Common myeloid progenitor, CD34-positive (primary cell): ENCODE results near the gene BRWD1.
"Not testable (repeated sequence)": the region's sequence is repeated elsewhere in the genome, so short reads cannot be mapped to it uniquely, and the experiment has no call there.

Experiments
- CTCF ChIA-PET: fragments of 350-600 bp; sonication (Branson Sonifier 250); formaldehyde crosslinking; loops from one replicate; lab custom pipeline; 2021; ENCODE audit warnings: antibody characterized with exemption; lab: Charles Lee
- POLR2A ChIA-PET: fragments of 350-600 bp; sonication (Branson Sonifier 250); formaldehyde crosslinking; loops from one replicate; lab custom pipeline; 2021; ENCODE audit warnings: antibody characterized with exemption; lab: Charles Lee
- DNase-seq, 3 donors: peaks; one replicate each; pipeline versions ENCODE4 v3.0.0 to v3.0.0-alpha.2; 2013
- H3K27ac ChIP-seq, 2 experiments: 1 replicate in 1 of 2; 2 replicates in 1 of 2; pipeline ENCODE4 v1.7.0; 2013; ENCODE audit warnings: inconsistent platforms in 2 of 2, low read length in 2 of 2, mild to moderate bottlenecking in 2 of 2, low read depth in 1 of 2, moderate library complexity in 1 of 2; ENCODE audit not compliant: severe bottlenecking in 2 of 2, insufficient read depth in 1 of 2, poor library complexity in 1 of 2
- H3K27me3 ChIP-seq, 5 experiments: replicated peaks in 2 of 5; 1 replicate in 3 of 5; 2 replicates in 2 of 5; pipeline versions ENCODE4 v1.6.1 to v1.7.0; 2013; ENCODE audit warnings: low read length in 4 of 5, mild to moderate bottlenecking in 2 of 5, moderate library complexity in 2 of 5, inconsistent platforms in 1 of 5; ENCODE audit not compliant: insufficient read depth in 5 of 5, control insufficient read depth in 4 of 5
- H3K36me3 ChIP-seq, 4 experiments: 1 replicate in 2 of 4; 2 replicates in 2 of 4; pipeline versions ENCODE4 v1.6.1 to v1.7.0; 2013; ENCODE audit warnings: low read length in 3 of 4, control low read depth in 1 of 4, mild to moderate bottlenecking in 1 of 4; ENCODE audit not compliant: control insufficient read depth in 4 of 4, insufficient read depth in 4 of 4
- H3K4me1 ChIP-seq, 4 experiments: 1 replicate in 3 of 4; 2 replicates in 1 of 4; pipeline versions ENCODE4 v1.6.1 to v1.7.1; 2013; ENCODE audit warnings: low read length in 3 of 4, mild to moderate bottlenecking in 3 of 4, control low read depth in 1 of 4, inconsistent platforms in 1 of 4, moderate library complexity in 1 of 4; ENCODE audit not compliant: control insufficient read depth in 4 of 4, insufficient read depth in 4 of 4; ENCODE audit errors: control extremely low read depth in 1 of 4
- H3K4me3 ChIP-seq, 7 experiments: 1 replicate in 4 of 7; 2 replicates in 3 of 7; pipeline versions ENCODE4 v1.5.1 to v1.7.0; 2013; ENCODE audit warnings: mild to moderate bottlenecking in 7 of 7, low read length in 6 of 7, moderate library complexity in 6 of 7, inconsistent platforms in 2 of 7, low read depth in 2 of 7, control low read depth in 1 of 7; ENCODE audit not compliant: insufficient read depth in 4 of 7, control insufficient read depth in 1 of 7; ENCODE audit errors: extremely low read depth in 1 of 7
- H3K9me3 ChIP-seq, 5 experiments: 1 replicate in 4 of 5; 2 replicates in 1 of 5; pipeline versions ENCODE4 v1.6.1 to v1.7.1; 2013; ENCODE audit warnings: low read length in 4 of 5, mild to moderate bottlenecking in 2 of 5, inconsistent platforms in 1 of 5, low read depth in 1 of 5, moderate library complexity in 1 of 5; ENCODE audit not compliant: control insufficient read depth in 4 of 5, insufficient read depth in 2 of 5; ENCODE audit errors: control extremely low read depth in 1 of 5
- WGBS: methylation state at CpG from one replicate; pipeline ENCODE4 v1.1.5; 2013; ENCODE audit not compliant: insufficient coverage; 5-methylcytosine and 5-hydroxymethylcytosine counted together

BRWD1 gene

DNA sequence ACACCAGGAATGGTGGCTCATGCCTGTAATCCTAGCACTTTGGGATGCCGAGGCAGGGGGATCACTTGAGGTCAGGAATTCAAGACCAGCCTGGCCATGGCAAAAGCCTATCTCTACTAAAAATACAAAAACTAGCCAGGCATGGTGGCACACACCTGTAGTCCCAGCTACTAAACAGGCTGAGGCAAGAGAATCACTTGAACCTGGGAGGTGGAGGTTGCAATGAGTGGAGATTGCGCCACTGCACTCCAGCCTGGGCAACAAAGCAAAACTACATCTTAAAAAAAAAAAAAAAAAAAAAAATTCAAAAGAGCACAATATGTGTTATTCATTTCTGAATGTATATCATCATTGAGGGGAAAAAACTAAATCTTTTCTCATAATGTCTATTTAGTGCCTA lies 92.6 kb downstream of the BRWD1 start:
- DNase-seq, H3K27ac ChIP-seq, H3K4me1 ChIP-seq, CTCF ChIA-PET, POLR2A ChIA-PET, H3K27me3 ChIP-seq, H3K9me3 ChIP-seq, H3K4me3 ChIP-seq: not testable (repeated sequence)
- no CpG with 5 or more reads among the region's 2 CpGs for WGBS
- H3K36me3 ChIP-seq = peaks cover 9 to 61% (median 29%) of the 10 kb centered on the region in 4 experiments

GRCh38 chr21:39220150-39220549 lies 93.3 kb downstream of the BRWD1 start:
- no peak for DNase-seq
- ChIA-PET POLR2A (no interaction called here), CTCF (interaction anchor here (0.8 to 1.4 kb wide), 2 partner anchors 14 to 15 kb away, joined by 3 to 4 read pairs; no protein-coding TSS in a partner anchor)
- H3K36me3 ChIP-seq = peaks cover 11 to 68% (median 33%) of the 10 kb centered on the region in 4 experiments
- no peaks in the 10 kb centered on the region for H3K4me1 ChIP-seq
- H3K27ac ChIP-seq = no peak overlapping the region
- no peak overlapping the region for H3K4me3 ChIP-seq
- 86% methylated on average over 2 of the region's 3 CpGs for WGBS
- H3K27me3 ChIP-seq = no peaks in the 10 kb centered on the region
- peaks cover 0 to 1% (median 0%) of the 10 kb centered on the region in 5 experiments for H3K9me3 ChIP-seq

DNA sequence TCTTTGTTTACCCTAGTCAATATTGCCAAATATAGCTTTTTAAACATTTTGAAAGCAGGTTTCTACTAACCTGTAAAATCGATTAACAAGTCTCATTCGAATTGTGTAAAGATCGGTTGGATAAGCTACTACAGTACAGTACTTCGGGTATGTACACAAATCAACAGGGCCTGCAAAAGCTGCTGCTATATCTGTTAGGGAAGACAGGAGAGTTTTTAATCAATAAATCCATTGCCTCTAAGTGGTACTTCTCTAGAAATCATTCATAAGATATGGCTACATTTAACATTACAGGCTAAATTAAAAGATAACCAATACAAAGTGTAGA lies 95.4 kb downstream of the BRWD1 start:
- Histone ChIP-seq H3K27me3 (no peaks in the 10 kb centered on the region), H3K4me3 (no peak overlapping the region), H3K36me3 (peaks cover 9 to 58% (median 29%) of the 10 kb centered on the region in 4 experiments), H3K9me3 (peaks cover 0 to 1% (median 0%) of the 10 kb centered on the region in 5 experiments), H3K27ac (no peak overlapping the region), H3K4me1 (no peaks in the 10 kb centered on the region)
- CTCF ChIA-PET = interaction anchor here (1.7 kb wide), 1 partner anchor 20 kb away, joined by 7 read pairs; no protein-coding TSS in a partner anchor
- 100% methylated on average over 3 of the region's 4 CpGs for WGBS
- POLR2A ChIA-PET = interaction anchor here (1.0 kb wide), 1 partner anchor 13 kb away, joined by 3 read pairs; no protein-coding TSS in a partner anchor
- DNase-seq = no peak

DNA sequence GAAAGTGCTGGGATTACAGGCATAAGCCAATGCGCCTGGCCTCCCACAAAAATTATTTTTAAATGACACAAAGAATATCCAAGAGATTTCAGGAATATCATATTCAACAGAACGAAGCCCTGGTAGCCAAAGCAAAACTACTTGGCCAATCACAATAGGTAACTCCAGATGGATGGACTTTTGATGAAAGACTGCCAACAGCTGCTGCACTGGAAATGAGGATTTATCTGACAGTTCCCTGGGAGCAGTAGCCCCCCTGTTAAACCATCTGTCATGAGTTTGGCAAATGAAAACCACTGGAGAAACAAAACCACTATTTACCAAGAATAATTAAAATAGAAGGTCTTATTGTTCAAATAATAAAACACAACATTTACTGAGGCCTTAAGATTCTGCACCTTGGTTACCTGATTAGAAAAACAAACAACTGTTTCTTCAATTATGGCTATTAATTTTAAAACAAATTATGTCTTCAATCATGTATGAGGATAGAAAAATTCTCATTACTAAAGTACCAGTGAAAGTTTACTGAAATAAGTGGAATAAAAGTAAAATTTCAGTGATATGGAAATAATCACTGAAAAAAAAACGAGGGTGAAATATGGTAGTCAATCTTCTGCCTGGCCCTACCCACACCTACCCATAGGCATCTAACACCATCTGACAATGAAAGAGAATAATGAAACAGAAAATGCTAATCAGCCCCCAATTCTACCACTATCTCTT lies 95.9 kb downstream of the BRWD1 start:
- Histone ChIP-seq H3K4me3 (no peak overlapping the region), H3K27me3 (no peaks in the 10 kb centered on the region), H3K9me3 (peaks cover 0 to 1% (median 0%) of the 10 kb centered on the region in 5 experiments), H3K4me1 (no peaks in the 10 kb centered on the region), H3K36me3 (peaks cover 9 to 61% (median 30%) of the 10 kb centered on the region in 4 experiments), H3K27ac (no peak overlapping the region)
- DNase-seq = no peak
- ChIA-PET CTCF (interaction anchor here (1.7 kb wide), 1 partner anchor 21 kb away, joined by 7 read pairs; no protein-coding TSS in a partner anchor), POLR2A (no interaction called here)
- no CpG with 5 or more reads among the region's 3 CpGs for WGBS

DNA sequence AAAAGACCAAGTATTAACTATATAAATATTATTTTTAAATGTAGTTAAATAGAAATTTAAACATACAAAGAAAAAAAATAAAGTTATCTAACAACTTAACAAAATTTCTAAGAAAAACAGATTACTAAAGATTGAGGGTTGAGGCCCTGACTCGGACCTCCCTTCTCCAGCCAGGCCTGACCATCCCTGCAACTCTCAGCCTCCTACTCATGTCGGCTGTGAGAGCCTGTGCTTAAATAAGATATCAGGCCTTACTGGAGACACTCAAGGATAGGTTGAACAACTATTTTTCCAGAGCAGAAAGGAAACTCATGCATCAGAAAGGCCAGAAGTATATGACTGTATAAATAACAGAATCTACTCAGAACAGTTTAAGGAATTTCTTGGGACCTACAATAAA lies 97.1 kb downstream of the BRWD1 start:
- CTCF ChIA-PET = no interaction called here
- peaks cover 6 to 62% (median 29%) of the 10 kb centered on the region in 4 experiments for H3K36me3 ChIP-seq
- POLR2A ChIA-PET = no interaction called here

GRCh38 chr21:39215078-39215477 lies 98.4 kb downstream of the BRWD1 start:
- no peak for DNase-seq
- ChIA-PET CTCF (no interaction called here), POLR2A (no interaction called here)
- H3K36me3 ChIP-seq = peaks cover 4 to 64% (median 34%) of the 10 kb centered on the region in 4 experiments
- H3K9me3 ChIP-seq = no peaks in the 10 kb centered on the region
- no peak overlapping the region for H3K27ac ChIP-seq
- H3K27me3 ChIP-seq = no peaks in the 10 kb centered on the region
- WGBS = 100% methylated on average over 4 of the region's 7 CpGs
- H3K4me3 ChIP-seq = no peak overlapping the region
- H3K4me1 ChIP-seq = no peaks in the 10 kb centered on the region

More for the DNA sequence above, 97.1 kb downstream of the BRWD1 start:
- no peak for DNase-seq
- H3K27ac ChIP-seq = no peak overlapping the region
- H3K4me3 ChIP-seq = no peak overlapping the region
- no peaks in the 10 kb centered on the region for H3K9me3 ChIP-seq
- H3K4me1 ChIP-seq = no peaks in the 10 kb centered on the region
- no peaks in the 10 kb centered on the region for H3K27me3 ChIP-seq
- 80% methylated on average over 1 of the region's 2 CpGs for WGBS

GRCh38 chr21:39209334-39209688 lies 104.1 kb downstream of the BRWD1 start:
- Histone ChIP-seq H3K27ac (peak overlapping the region in 1 of 2 experiments; percentile 46), H3K36me3 (peaks cover 12 to 66% (median 41%) of the 10 kb centered on the region in 4 experiments), H3K9me3 (no peaks in the 10 kb centered on the region), H3K27me3 (no peaks in the 10 kb centered on the region), H3K4me1 (no peaks in the 10 kb centered on the region), H3K4me3 (no peak overlapping the region)
- WGBS = 90% methylated on average over 1 of the region's 2 CpGs
- ChIA-PET POLR2A (no interaction called here), CTCF (interaction anchor here (1.3 kb wide), 1 partner anchor 9 kb away, joined by 3 read pairs; no protein-coding TSS in a partner anchor)
- no peak for DNase-seq
